Neuron (in vitro differentiated cells): ENCODE data around the gene RFX3.
A peak's percentile ranks its signal among the peaks of the same experiment; 100 is the strongest.

Source experiments
- H2AFZ ChIP-seq: one replicate; pipeline ENCODE4 v1.6.1; 2013; ENCODE audit warnings: low read depth, mild to moderate bottlenecking, inconsistent platforms, low read length, moderate library complexity
- H3K27me3 ChIP-seq: one replicate; pipeline ENCODE4 v1.6.1; 2013; ENCODE audit warnings: low read length; ENCODE audit not compliant: insufficient read depth
- H3K36me3 ChIP-seq: one replicate; pipeline ENCODE4 v1.6.1; 2013; ENCODE audit warnings: low read length; ENCODE audit not compliant: insufficient read depth
- H3K4me1 ChIP-seq: one replicate; pipeline ENCODE4 v1.6.1; 2013; ENCODE audit warnings: low read length; ENCODE audit not compliant: insufficient read depth
- H3K4me3 ChIP-seq: 2 replicates; pipeline ENCODE4 v1.5.1; 2013; ENCODE audit warnings: mild to moderate bottlenecking, low read length, moderate library complexity
- H3K9me3 ChIP-seq: one replicate; pipeline ENCODE4 v1.6.1; 2013; ENCODE audit warnings: low read length

The RFX3 gene

DNA sequence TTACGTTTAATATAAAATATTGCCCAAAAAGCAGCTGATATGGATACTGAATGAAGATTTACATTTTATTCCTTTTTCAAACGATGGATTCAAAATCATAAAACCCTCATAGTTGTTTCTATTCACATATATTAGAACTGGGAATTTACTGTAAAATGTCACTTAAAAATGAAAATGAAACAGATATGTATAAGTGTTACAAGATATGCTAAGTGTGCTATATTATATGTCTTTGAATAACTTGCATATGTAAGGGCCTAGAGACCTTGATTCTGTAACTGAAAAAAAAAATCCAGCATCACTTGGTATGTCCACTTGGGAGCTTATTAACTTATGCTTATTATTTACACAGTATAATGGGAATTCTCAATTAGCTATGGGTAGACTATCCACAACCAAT lies 43.2 kb downstream of the RFX3 start:
- Histone ChIP-seq H3K27me3 (no peaks in the 10 kb centered on the region), H3K4me3 (no peak overlapping the region), H3K4me1 (no peaks in the 10 kb centered on the region), H3K9me3 (no peaks in the 10 kb centered on the region), H3K36me3 (peaks cover 34% of the 10 kb centered on the region), H2AFZ (no peak overlapping the region)

DNA sequence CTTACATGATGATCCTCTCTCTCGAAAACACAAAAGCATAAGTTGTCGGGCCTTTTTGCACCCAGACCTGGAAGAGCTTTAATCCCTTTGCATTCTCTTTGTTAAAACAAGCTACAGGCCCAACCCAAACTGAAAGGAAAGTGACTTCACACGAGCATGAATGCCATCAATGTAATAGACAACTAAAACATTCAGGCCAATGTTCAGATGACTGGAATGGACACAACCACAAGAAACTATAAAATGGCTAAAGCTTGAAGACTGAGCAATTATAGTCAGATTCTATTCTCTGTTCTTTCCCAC lies 45.5 kb downstream of the RFX3 start:
- Histone ChIP-seq H3K4me3 (no peak overlapping the region), H3K4me1 (peaks cover 9% of the 10 kb centered on the region), H2AFZ (no peak overlapping the region), H3K36me3 (peaks cover 31% of the 10 kb centered on the region), H3K9me3 (no peaks in the 10 kb centered on the region), H3K27me3 (no peaks in the 10 kb centered on the region)

DNA sequence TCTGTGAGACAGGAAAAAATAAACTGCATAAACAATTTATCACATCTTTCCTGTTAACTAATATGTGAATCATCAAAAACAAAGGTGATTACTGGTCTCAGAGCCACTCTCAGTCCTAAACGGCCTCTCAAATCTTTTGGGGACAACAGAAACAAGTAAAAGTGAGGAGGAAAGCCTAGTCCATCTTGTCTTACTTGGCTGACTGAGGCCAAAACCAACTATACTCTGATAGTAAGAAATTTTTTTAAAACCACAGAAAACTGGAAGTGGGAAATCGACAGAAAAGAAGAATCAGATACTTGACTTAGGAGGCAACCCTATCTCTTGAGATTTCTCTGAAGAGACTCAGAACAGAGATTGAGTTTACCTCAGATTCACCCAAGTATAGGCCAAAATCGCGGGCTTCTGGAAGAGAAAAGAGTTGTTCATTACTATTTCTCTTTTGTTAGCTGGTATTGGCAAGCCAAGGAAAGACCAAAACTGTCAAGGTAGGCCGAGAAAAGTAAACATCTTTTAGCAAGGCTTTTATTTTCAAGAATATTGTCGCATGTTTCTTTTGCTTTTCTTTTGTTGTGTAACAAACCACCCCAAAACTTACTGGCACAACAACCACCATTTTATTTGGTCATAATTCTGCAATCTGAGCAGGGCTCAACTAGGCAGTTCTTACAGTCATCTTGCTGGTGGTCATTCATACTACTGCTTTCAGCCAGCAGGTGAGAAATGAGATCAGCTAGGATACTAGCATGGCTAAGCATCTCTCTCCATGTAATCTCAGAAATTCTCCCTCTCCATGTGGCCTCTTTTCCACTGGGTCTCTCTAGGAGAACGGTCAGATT lies 46.1 kb downstream of the RFX3 start:
- Histone ChIP-seq H2AFZ (no peak overlapping the region), H3K9me3 (no peaks in the 10 kb centered on the region), H3K27me3 (no peaks in the 10 kb centered on the region), H3K4me3 (no peak overlapping the region), H3K4me1 (peaks cover 14% of the 10 kb centered on the region), H3K36me3 (peaks cover 30% of the 10 kb centered on the region)

DNA sequence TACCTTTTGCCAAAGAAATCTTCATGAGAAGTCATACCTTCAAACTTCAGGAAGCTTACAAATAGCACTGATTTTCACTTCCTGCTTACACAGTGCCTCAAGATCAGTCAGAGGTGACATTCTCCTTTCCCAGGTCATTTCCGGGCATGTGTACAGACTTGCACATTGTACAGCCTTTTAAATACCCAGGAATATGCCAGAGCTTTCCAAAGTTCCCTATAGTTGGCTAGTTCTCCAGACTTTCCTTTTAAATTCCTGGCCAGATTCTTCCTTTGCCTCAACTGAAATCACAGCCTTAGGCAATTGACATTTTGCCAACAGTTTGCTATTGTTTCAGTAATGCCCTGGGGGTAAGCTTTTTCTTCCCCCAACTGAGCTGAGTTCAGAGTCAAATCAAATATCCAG lies 47.2 kb downstream of the RFX3 start:
- no peak overlapping the region for H2AFZ ChIP-seq
- no peaks in the 10 kb centered on the region for H3K9me3 ChIP-seq
- H3K27me3 ChIP-seq: no peaks in the 10 kb centered on the region
- H3K36me3 ChIP-seq: peaks cover 18% of the 10 kb centered on the region
- no peak overlapping the region for H3K4me3 ChIP-seq
- H3K4me1 ChIP-seq: peaks cover 25% of the 10 kb centered on the region

DNA sequence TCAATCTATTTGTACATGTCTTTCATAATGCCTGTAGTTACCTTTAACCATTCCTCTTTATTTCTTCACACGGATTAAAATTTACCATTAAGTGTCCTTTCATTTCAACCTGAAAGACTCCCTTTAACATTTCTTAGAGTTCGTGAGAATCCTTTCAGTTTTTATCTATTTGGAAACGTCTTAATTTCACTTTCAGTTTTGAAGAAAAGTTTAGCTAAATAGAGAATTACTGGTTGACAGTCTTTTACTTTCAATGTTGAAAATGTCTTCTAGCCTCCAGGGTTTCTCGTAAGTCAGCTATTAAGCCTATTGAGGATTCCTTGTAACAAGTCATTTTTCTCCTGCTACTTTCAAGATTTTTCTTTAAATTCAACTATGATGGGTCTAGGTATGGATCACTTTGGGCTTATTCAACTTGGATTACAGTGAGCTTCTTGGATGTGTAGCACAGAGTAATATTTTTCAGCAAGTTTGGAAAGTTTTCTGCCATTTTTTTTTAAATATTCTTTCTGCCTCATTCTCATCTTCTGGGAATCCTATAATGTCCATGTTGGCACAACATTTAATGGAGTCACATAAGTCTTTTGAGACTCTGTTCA lies 48.5 kb downstream of the RFX3 start:
- Histone ChIP-seq H2AFZ (no peak overlapping the region), H3K4me1 (peaks cover 36% of the 10 kb centered on the region), H3K36me3 (peaks cover 8% of the 10 kb centered on the region), H3K4me3 (no peak overlapping the region), H3K27me3 (no peaks in the 10 kb centered on the region), H3K9me3 (no peaks in the 10 kb centered on the region)

DNA sequence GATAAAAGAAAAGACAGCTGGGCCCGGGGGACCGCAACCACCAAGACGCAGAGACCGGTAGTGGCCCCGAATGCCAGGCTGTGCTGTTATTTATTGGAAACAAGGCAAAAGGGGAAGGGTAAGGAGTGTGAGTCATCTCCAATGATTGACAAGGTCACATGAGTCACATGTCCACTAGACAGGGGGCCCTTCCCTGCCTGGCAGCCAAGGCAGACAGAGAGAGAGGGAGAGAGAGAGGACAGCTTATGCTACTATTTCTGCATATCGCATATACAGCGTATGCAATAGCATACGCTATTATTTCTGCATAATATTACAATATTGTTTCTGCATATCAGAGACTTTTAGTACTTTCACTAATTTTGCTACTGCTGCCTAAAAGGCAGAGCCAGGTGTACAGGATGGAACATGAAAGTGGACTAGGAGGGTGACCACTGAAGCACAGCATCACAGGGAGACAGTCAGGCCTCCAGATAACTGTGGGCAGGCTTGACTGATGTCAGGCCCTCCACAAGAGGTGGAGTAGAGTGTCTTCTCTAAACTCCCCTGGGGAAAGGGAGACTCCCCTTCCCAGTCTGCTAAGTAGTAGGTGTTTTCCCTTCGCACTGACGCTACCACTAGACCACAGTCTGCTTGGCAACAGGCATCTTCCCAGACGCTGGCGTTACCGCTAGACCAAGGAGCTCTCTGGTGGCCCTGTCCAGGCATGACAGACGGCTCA lies 50.3 kb downstream of the RFX3 start:
- Histone ChIP-seq H2AFZ (no peak overlapping the region), H3K36me3 (peaks cover 8% of the 10 kb centered on the region), H3K4me1 (peaks cover 36% of the 10 kb centered on the region), H3K27me3 (no peaks in the 10 kb centered on the region), H3K9me3 (no peaks in the 10 kb centered on the region), H3K4me3 (peak overlapping the region; percentile 21)

DNA sequence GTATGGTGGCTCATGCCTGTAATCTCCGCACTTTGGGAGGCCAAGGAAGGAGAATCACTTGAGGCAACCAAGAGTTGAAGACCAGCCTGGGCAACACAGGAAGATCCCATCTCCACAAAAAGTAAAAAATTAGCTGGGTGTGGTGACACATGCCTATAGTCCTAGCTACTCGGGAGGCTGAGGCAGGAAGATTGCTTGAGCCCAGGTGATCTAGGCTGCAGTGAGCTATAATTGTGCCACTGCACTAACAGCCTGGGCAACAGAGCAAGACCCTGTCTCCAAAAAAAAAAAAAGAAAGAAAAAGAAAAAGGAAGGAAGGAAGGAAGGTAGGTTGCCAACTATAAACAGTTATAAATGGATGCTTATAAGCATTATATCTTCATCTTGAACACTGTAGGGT lies 51.0 kb downstream of the RFX3 start:
- peaks cover 2% of the 10 kb centered on the region for H3K9me3 ChIP-seq
- H3K27me3 ChIP-seq: no peaks in the 10 kb centered on the region
- H3K4me3 ChIP-seq: no peak overlapping the region
- peaks cover 39% of the 10 kb centered on the region for H3K4me1 ChIP-seq
- H2AFZ ChIP-seq: no peak overlapping the region
- H3K36me3 ChIP-seq: peaks cover 4% of the 10 kb centered on the region

DNA sequence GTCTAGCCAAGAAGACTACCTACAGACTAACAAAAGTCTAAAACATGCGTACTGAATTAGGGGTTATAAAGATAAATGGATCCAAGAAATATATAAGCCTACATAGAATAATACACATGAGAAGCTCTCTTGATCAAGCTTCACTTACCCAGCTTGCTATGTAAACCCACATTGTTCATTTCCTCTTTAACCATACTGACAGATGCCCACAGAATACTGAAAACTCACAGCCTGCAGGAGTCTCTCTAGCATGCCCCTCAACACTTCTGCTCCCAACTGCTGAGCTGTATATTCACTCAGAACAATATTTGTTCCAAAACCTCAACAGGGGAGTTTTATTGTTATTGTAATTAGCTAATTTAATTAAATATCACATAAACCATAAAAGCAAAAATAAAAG lies 52.4 kb downstream of the RFX3 start:
- peaks cover 3% of the 10 kb centered on the region for H3K9me3 ChIP-seq
- peaks cover 47% of the 10 kb centered on the region for H3K4me1 ChIP-seq

DNA sequence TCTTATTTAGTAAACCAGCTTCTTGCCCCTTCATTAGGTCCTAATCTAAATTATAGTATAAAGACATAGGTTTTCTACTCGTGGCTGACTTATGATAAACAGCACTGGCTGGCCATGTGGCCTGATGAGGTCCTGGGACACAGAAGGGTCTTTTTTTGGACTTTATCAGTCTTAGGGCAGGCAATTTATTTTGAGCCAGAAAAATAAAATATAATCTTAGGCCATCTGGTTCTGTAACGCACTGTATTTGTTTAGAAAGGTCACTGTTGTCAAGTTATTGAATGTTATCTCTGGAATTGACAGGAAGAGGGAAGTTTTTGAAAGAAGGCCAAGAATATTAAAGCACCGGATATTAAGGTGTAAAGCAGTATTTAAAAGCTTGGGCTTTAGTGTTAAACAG lies 53.9 kb downstream of the RFX3 start:
- no peaks in the 10 kb centered on the region for H3K27me3 ChIP-seq
- H3K36me3 ChIP-seq: no peaks in the 10 kb centered on the region
- H3K4me3 ChIP-seq: no peak overlapping the region
- peaks cover 3% of the 10 kb centered on the region for H3K9me3 ChIP-seq
- H3K4me1 ChIP-seq: peaks cover 60% of the 10 kb centered on the region
- no peak overlapping the region for H2AFZ ChIP-seq

More for the DNA sequence above, 52.4 kb downstream of the RFX3 start:
- H3K27me3 ChIP-seq: no peaks in the 10 kb centered on the region
- H3K36me3 ChIP-seq: no peaks in the 10 kb centered on the region
- no peak overlapping the region for H2AFZ ChIP-seq
- H3K4me3 ChIP-seq: no peak overlapping the region

DNA sequence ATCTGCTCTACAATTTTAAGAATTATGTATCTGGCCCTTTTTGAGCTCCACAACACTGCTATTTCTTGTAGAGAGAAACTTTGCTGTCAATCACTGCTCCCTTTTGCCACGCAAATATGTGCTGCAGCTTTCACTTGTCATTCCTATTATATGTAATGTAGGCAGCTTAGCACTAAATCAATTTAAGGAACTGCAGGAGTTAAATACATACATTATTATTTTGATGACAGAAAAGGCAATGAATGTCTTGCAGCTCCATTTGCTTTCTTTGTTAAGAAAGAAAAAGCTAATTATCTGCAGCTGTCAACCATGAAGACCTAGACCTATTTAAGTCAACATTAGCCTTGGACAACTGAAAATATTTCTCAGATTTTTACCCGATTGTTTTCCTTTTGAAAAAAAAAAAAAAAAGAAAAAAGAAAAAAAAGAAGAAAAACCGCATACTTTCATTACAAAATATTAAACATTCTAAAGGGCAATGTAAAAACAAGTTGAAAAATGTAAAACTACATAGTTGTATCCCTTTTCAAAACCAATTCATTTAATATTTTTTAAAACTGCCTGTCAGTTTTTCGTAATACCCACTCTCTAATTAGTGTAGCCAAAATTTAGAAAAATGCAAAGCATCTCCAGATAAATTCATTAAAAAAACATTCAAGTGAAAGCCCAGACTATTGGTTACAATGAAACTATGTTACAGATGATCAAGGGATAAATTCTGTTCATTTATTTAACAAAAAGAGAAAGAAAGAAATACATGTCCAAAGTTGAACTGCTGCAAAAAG lies 57.2 kb downstream of the RFX3 start:
- no peak overlapping the region for H2AFZ ChIP-seq
- peaks cover 6% of the 10 kb centered on the region for H3K36me3 ChIP-seq
- no peaks in the 10 kb centered on the region for H3K27me3 ChIP-seq
- peaks cover 36% of the 10 kb centered on the region for H3K4me1 ChIP-seq
- peaks cover 10% of the 10 kb centered on the region for H3K9me3 ChIP-seq
- H3K4me3 ChIP-seq: no peak overlapping the region

DNA sequence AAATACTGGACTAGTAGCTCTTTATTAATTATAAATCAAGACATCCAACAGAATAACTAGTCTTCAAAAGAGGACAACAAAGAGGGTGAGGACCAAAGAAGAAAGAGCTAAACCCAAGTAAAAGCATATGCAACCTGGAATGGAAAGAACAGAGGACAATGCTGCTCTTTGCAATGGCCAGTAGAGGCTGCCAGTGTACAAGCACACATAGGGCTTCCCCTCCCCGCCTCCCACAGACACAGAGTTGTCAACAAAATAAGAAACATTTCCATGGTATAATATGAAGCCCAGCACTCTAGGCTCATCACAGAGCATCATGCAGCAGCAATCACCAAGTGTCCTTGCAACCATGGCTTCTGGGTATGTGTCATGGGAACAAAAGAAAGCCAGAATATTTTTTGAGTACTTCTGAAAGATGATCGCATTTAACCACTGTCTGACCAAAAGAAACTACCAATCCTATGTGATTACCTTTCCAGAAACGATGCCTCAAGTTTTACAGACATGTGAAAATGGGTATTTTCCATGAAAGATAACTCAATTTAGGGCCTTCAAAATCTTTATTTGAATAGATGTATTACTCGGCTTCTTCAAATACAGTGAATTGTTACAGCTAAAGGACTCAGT lies 58.1 kb downstream of the RFX3 start:
- Histone ChIP-seq H3K36me3 (peaks cover 6% of the 10 kb centered on the region), H3K27me3 (no peaks in the 10 kb centered on the region), H2AFZ (no peak overlapping the region), H3K4me1 (peaks cover 27% of the 10 kb centered on the region), H3K9me3 (peaks cover 11% of the 10 kb centered on the region), H3K4me3 (no peak overlapping the region)

DNA sequence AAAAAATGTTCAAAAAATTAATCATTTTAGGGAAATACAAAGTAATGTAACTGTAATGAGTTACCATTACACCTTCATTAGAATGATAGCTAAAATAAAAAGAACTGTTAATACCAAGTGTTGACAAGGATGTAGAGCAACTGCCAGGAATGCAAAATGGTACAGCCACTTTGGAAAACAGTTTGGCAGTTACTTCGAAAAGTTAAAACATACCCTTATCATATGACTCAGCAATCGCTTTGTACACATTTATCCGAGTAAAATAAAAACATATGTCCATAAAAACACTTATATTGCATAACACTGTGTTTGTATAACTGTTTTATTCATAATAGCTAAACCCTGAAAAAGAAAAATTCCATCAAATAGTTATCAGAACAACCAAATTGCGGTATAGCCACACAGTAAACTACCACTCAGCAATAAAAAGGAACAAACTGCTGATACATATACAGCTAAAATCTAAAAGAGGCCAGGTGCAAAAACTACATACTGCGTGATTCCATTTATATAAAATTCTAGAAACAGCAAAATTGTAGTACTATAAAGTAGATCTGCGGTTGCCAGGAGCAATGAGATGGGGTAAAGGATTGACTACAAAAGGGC lies 61.7 kb downstream of the RFX3 start:
- peaks cover 21% of the 10 kb centered on the region for H3K4me1 ChIP-seq
- H3K4me3 ChIP-seq: no peak overlapping the region
- no peaks in the 10 kb centered on the region for H3K27me3 ChIP-seq
- no peak overlapping the region for H2AFZ ChIP-seq
- peaks cover 7% of the 10 kb centered on the region for H3K36me3 ChIP-seq
- peaks cover 7% of the 10 kb centered on the region for H3K9me3 ChIP-seq
